Stimulated activated CD4-positive, alpha-beta T cell treated with anti-CD3 and anti-CD28 coated beads, Interleukin-1b, Interleukin-23, amount 100 ng/mL, for 1 hour (primary cell): ENCODE measurements around the gene CT47C1.
"Not testable (repeated sequence)": the region's sequence is repeated elsewhere in the genome, so short reads cannot be mapped to it uniquely, and the experiment has no call there.

Experiments
- DNase-seq, 2 donors: peaks; one replicate each; pipeline ENCODE4 v3.0.0-alpha.2; 2020; ENCODE audit warnings: low read depth in 2 of 2

Gene CT47C1

GRCh38 chrX:119072744-119073143 lies at the start of gene CT47C1:
Gene CT47C1 (plus strand): TSS chrX:119072993. CDS start chrX:119073226, 233 bp downstream.
- DNase-seq = no peak

DNA sequence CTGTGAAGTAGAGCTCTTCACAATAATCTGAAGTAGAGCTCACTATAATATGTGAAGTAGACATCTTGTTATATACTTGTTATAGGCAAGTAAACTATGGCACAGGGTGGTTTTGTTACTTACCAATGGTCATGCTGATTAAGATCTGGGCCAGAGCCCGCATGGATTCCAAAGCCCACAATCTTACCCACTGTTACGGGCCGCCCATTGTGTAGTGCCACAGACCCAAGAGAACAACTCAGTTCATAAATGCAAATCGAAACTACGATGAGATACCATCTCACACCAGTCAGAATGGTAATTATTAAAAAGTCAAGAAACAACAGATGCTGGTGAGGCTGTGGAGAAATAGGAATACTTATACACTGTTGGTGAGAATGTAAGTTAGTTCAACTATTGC lies 46.9 kb upstream of the CT47C1 start:
- DNase-seq = no peak

GRCh38 chrX:119026344-119026743 lies 46.4 kb upstream of the CT47C1 start:
- DNase-seq = not testable (repeated sequence)

- not testable (repeated sequence) for DNase-seq
Measured at GRCh38 chrX:119027960-119028732, 44.6 kb upstream of the CT47C1 start.

DNA sequence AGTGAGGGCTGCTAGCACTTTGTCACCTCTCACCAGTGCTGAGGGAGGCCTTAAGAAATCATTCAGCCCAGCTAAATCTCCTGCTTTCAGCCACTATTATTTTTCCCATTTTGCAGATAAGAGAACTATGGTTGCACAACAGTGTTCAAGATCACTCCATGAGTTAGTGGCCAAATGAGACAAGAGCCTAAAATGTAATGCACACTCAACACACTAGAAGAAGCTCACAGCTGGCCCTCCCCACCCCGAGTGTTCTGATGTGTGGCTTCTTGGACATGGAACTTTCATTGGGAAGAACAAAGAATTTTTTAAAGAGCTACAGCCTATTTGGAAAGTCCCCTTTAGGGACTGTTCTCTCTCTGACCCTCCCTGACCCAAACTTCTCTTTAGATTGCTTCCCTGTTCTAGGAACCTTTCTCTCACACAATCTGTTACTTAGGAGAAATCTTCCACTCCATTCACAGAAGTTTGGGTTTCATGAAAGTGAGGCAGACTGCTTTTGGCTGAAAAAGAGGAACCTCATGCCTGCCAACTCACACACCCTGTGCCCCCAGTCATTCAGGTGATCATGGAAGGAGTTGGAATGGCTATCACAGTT lies 44.0 kb upstream of the CT47C1 start:
- DNase-seq = no peak

GRCh38 chrX:119029656-119030055 lies 43.1 kb upstream of the CT47C1 start:
- DNase-seq = not testable (repeated sequence)

- DNase-seq = no peak
Measured at GRCh38 chrX:119030990-119031389, 41.8 kb upstream of the CT47C1 start.

DNA sequence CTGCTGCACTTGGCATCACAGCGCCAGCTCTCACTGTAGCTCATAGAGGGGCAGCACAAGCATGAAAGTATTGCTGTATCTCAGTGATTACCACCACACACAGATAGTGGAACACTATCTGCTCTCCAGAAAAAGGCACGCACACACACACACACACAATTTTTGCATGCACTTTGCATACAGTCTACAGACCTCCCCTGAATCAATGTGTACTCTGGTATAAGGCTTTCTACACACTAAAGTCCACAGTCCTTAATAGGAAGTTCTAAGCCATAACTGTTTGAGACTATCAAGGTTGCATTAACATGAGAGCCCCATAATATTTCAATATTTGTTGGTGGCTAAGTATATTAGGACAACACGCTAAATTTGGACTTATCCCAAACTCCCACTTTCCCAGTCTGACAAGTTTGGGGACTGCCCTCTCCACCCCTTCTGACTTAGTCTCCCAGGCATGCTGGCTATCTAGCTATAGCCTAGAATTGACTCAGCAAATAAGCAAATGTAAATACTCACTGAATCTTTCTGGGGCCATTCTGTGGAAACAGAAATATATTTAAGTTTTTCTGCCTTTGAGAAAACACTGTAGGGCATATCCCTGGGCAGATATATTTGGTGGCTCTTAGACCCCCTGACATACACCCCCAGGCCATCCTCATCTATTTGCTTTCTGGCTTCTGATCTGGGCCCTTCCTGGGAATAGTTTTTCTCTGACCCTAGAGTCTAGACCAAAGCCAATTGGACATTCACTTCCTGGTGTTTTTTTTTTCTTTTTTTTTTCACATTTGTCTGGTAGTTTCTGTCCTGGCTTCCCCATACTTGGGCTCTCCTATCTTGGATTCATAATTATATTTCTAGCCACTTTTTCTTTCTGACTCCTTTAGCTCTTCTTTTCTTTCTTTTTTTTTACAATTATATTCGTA lies 36.4 kb upstream of the CT47C1 start:
- no peak for DNase-seq

DNA sequence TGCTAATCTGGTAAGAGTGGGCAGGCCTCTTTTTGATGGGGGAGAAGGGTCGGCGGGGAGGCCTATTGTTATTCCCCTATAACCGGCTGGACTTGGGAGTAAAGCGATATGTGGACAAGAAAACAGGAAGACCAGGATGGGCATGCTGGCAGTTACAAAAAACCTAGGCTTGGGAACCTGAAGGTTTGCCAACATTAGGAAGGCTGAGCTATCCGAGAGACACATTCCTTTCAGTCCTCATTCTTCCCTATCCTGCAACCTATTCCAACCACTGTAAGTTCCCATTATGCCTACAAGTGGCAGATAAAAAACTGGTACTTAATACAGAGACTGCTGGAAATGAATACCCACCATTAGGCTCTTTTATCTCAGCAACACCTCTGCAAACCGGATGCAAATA lies 32.4 kb upstream of the CT47C1 start:
- no peak for DNase-seq

GRCh38 chrX:119041175-119041574 lies 31.6 kb upstream of the CT47C1 start:
- no peak for DNase-seq

- no peak for DNase-seq
Measured at GRCh38 chrX:119042040-119042439, 30.8 kb upstream of the CT47C1 start.

DNA sequence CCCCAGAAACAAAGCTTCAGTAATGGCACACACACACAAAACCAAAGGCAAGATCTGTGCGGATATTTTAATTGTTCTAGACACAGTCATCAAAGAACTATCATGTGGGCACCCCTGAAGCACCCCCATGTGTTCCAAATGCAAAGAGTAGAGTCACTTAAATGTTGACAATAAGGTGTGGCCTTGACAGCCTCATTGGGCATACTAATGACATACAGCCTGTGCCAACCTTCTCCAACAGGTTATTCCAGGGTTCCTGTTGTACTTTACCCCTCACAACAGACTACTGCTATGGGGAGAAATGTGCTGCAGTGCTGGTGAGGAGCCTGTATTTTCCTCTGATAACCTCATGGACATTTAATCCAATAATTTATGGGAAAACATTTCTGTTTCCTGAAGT lies 29.8 kb upstream of the CT47C1 start:
- DNase-seq = no peak

GRCh38 chrX:119045884-119046283 lies 26.9 kb upstream of the CT47C1 start:
- no peak for DNase-seq

- no peak for DNase-seq
Measured at GRCh38 chrX:119055687-119056086, 17.1 kb upstream of the CT47C1 start.

- no peak for DNase-seq
Measured at GRCh38 chrX:119062750-119063374, 9.9 kb upstream of the CT47C1 start.

- no peak for DNase-seq
Measured at GRCh38 chrX:119063428-119063827, 9.4 kb upstream of the CT47C1 start.

GRCh38 chrX:119067023-119067739 lies 5.6 kb upstream of the CT47C1 start:
- DNase-seq = peak in 1 of 2 donors; percentile 11

DNA sequence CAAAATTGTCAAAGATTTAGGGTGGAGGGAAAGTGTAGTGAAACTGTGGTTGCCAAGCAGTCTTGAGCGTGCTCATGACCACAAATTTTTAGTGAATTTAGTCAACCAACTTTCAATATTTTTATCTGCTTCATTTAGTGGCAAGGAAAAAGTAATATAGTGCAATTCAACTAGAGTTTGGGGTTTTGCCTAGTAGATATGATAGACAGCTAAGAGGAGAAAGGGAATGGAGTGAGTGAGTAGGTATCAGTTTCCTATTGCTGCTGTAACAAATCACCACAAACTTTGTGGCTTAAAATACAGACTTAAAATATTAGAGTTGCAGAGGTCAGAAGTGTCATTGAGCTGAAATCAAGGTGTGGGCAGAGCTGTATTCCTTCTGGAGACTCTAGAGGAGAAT lies 3.7 kb upstream of the CT47C1 start:
- DNase-seq = no peak

- no peak for DNase-seq
Measured at GRCh38 chrX:119069762-119070161, 3.0 kb upstream of the CT47C1 start.

- DNase-seq = no peak
Measured at GRCh38 chrX:119071381-119071780, 1.4 kb upstream of the CT47C1 start.

DNA sequence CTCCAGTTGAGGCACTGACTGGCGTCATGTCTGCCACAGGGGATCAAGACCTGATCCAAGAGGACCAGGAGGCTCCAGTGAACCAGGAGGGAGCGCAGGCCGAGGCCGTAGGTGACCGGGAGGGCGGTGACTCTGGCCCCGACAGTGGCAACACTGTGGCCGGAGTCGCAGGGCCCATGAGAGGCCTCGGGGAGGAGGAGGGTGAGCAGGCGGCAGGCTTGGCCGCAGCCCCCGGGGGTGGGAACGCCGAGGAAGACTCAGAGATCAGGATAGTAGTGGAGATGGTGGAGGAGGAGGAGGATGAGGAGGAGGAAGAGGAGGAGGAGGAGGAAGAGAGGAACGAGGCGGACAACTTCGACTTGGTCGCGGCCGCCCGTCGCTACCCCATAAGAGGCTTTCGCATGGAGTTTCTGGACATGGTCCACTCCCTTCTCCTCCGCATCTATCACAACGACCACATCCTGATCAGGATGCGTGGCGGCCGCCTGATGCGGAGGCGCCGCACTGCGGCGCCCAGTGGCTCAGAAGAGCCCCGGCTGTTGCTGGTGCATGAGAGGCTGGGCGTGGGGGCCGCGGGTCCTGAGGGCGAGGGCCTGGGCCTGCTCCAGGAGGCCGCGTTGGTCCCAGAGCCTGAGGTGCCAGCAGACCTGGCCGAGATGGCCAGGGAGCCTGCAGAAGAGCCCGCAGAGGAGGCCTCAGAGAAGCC lies 560 bp downstream of the CT47C1 start:
- DNase-seq = no peak
